ENCODE data around the gene GABBR2. TPM values are rescaled to one million over a fixed set of nuclear protein-coding genes. Genes with fewer than 3 reads are reported as not detected.

Gene GABBR2
- total RNA-seq, 1 experiment from 2014 or later, result not detected

DNA sequence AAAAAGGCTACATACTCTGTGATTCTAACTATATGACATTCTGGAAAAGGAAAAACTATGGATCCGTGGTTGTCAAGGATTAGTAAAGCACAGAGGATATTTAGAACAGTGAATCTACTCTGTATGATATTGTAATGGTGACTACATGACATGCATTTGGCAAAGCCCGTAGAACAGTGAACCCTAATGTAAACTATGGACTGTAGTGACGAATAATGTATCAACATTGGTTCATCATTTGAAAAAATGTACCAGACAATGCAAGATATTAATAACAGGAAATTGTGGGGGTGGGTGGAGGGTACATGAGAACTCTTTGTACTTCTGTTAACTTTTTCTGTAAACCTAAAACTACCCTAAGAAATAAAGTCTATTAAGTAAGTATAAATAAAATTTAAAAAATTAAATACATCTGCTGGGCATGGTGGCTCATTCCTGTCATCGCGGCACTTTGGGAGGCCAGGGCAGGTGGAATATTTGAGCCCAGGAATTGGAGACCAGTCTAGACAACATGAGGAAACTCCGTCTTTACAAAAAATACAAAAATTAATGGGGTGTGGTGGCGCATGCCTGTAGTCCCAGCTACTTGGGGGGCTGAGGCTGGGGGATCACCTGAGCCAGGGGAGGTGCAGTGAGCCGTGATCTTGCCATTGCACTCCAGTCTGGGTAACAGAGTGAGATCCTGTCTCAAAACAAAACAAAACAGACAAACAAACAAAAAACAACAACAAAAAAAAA lies 351.6 kb downstream of the GABBR2 start:
- Mint-ChIP-seq H3K4me1 (ENCODE audit: insufficient read depth, unreplicated experiment) (peaks cover 9% of the 10 kb centered on the region), H3K27me3 (ENCODE audit: insufficient read depth, unreplicated experiment) (peaks cover 2% of the 10 kb centered on the region), H3K9me3 (ENCODE audit: unreplicated experiment) (peaks cover 8% of the 10 kb centered on the region), H3K4me3 (ENCODE audit: unreplicated experiment) (no peak overlapping the region), H3K36me3 (ENCODE audit: insufficient read depth, unreplicated experiment) (peaks cover 6% of the 10 kb centered on the region), H3K27ac (ENCODE audit: low read depth, unreplicated experiment) (no peak overlapping the region)
- BruUV-seq (replicated peaks), result no TSS peak
- ChIA-PET CTCF (interaction anchor here (0.6 kb wide), 1 partner anchor 17 kb away, joined by 3 read pairs; no protein-coding TSS in a partner anchor), POLR2A (no interaction called here)
- no peak for DNase-seq (ENCODE audit: unreplicated experiment)
- intact Hi-C loops (cut with micrococcal nuclease), result no loop called here
- TF ChIP-seq, protein P1, sequence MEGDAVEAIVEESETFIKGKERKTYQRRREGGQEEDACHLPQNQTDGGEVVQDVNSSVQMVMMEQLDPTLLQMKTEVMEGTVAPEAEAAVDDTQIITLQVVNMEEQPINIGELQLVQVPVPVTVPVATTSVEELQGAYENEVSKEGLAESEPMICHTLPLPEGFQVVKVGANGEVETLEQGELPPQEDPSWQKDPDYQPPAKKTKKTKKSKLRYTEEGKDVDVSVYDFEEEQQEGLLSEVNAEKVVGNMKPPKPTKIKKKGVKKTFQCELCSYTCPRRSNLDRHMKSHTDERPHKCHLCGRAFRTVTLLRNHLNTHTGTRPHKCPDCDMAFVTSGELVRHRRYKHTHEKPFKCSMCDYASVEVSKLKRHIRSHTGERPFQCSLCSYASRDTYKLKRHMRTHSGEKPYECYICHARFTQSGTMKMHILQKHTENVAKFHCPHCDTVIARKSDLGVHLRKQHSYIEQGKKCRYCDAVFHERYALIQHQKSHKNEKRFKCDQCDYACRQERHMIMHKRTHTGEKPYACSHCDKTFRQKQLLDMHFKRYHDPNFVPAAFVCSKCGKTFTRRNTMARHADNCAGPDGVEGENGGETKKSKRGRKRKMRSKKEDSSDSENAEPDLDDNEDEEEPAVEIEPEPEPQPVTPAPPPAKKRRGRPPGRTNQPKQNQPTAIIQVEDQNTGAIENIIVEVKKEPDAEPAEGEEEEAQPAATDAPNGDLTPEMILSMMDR (IDR thresholded peaks at IDR 0.05; ENCODE audit: unreplicated experiment), result no peak

DNA sequence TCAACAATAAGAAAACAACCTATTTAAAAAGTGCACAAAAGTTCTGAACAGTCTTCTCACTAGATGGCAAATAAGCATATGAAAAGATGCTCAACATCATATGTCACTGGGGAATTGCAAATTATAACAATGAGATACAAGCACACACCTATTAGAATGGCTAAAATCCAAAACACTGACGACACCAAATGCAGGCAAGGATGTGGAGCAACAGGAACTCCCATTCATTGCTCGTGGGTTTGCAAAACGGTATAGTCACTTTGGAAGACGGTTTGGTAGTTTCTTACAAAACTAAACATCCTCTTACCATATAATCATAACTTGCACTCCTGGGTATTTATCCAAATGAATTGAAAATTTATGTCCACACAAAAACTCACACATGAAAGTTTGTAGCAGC lies 352.4 kb downstream of the GABBR2 start:
- Mint-ChIP-seq H3K36me3 (ENCODE audit: insufficient read depth, unreplicated experiment) (peaks cover 6% of the 10 kb centered on the region), H3K9me3 (ENCODE audit: unreplicated experiment) (peaks cover 14% of the 10 kb centered on the region), H3K4me3 (ENCODE audit: unreplicated experiment) (no peak overlapping the region), H3K27ac (ENCODE audit: low read depth, unreplicated experiment) (no peak overlapping the region), H3K27me3 (ENCODE audit: insufficient read depth, unreplicated experiment) (peaks cover 10% of the 10 kb centered on the region), H3K4me1 (ENCODE audit: insufficient read depth, unreplicated experiment) (peaks cover 9% of the 10 kb centered on the region)
- TF ChIP-seq, protein P1 (IDR thresholded peaks at IDR 0.05; ENCODE audit: unreplicated experiment), result no peak
- ChIA-PET CTCF (interaction anchor here (0.7 kb wide), 1 partner anchor 9 kb away, joined by 3 read pairs; no protein-coding TSS in a partner anchor), POLR2A (no interaction called here)
- intact Hi-C loops (cut with micrococcal nuclease), result no loop called here
- DNase-seq (ENCODE audit: unreplicated experiment), result no peak
- BruUV-seq (replicated peaks), result no TSS peak

GRCh38 chr9:98351370-98351769 lies 357.4 kb downstream of the GABBR2 start:
- H3K27ac Mint-ChIP-seq (ENCODE audit: low read depth, unreplicated experiment), result no peak overlapping the region
- peaks cover 54% of the 10 kb centered on the region for H3K27me3 Mint-ChIP-seq (ENCODE audit: insufficient read depth, unreplicated experiment)
- no peaks in the 10 kb centered on the region for H3K4me1 Mint-ChIP-seq (ENCODE audit: insufficient read depth, unreplicated experiment)
- POLR2A ChIA-PET, result no interaction called here
- TF ChIP-seq, protein P1 (IDR thresholded peaks at IDR 0.05; ENCODE audit: unreplicated experiment), result no peak
- peaks cover 20% of the 10 kb centered on the region for H3K9me3 Mint-ChIP-seq (ENCODE audit: unreplicated experiment)
- no peak overlapping the region for H3K4me3 Mint-ChIP-seq (ENCODE audit: unreplicated experiment)
- H3K36me3 Mint-ChIP-seq (ENCODE audit: insufficient read depth, unreplicated experiment), result no peaks in the 10 kb centered on the region
- intact Hi-C loops (cut with micrococcal nuclease), result no loop called here
- CTCF ChIA-PET, result no interaction called here
- no TSS peak for BruUV-seq (replicated peaks)
- DNase-seq (ENCODE audit: unreplicated experiment), result no peak

DNA sequence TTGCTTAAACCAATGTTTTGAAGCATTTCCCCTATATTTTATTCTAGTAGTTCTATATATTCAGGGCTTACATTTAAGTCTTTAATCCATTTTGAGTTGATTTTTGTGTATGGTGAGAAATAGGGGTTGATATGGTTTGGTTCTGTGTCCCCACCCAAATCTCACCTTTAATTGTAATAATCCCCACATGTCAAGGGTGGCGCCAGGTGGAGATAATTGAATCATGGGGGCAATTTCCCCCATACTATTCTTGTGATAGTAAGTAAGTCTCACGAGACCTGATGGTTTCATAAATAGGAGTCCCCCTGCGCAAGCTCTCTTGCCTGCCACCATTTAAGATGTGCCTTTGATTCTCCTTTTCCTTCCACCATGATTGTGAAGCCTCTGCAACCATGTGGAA lies 361.1 kb downstream of the GABBR2 start:
- no peak overlapping the region for H3K27ac Mint-ChIP-seq (ENCODE audit: low read depth, unreplicated experiment)
- H3K9me3 Mint-ChIP-seq (ENCODE audit: unreplicated experiment), result peaks cover 12% of the 10 kb centered on the region
- ChIA-PET POLR2A (no interaction called here), CTCF (no interaction called here)
- no peak overlapping the region for H3K4me3 Mint-ChIP-seq (ENCODE audit: unreplicated experiment)
- TF ChIP-seq, protein P1 (IDR thresholded peaks at IDR 0.05; ENCODE audit: unreplicated experiment), result no peak
- no peak for DNase-seq (ENCODE audit: unreplicated experiment)
- H3K36me3 Mint-ChIP-seq (ENCODE audit: insufficient read depth, unreplicated experiment), result peaks cover 5% of the 10 kb centered on the region
- no TSS peak for BruUV-seq (replicated peaks)
- H3K4me1 Mint-ChIP-seq (ENCODE audit: insufficient read depth, unreplicated experiment), result no peaks in the 10 kb centered on the region
- intact Hi-C loops (cut with micrococcal nuclease), result no loop called here
- peaks cover 84% of the 10 kb centered on the region for H3K27me3 Mint-ChIP-seq (ENCODE audit: insufficient read depth, unreplicated experiment)

Measured in MCF 10A (cell line).